Measurements from ENCODE around the gene ETF1. TPM values are rescaled to one million over a fixed set of nuclear protein-coding genes. Genes with fewer than 3 reads are reported as not detected.
A peak's percentile ranks its signal among the peaks of the same experiment; 100 is the strongest.

ETF1 gene
- total RNA-seq, 2 donors from 2014 or later, result 81.5 to 96.2 TPM

GRCh38 chr5:138580777-138581176 is 37.7 kb upstream of the ETF1 start:
- no peak for DNase-seq
- no peak overlapping the region for H3K27ac ChIP-seq
- H3K9ac ChIP-seq (ENCODE audit: low read depth in 2 of 2, low read length in 2 of 2), result no peak overlapping the region
- no peaks in the 10 kb centered on the region for H3K27me3 ChIP-seq
- H3K9me3 ChIP-seq, result no peaks in the 10 kb centered on the region
- intact Hi-C loops (cut with DNase I), result loop anchor here (5.0 kb wide), 1 partner anchor 682 kb away; no protein-coding TSS in a partner anchor
- H3K4me3 ChIP-seq, result no peak overlapping the region
- no peak for TF ChIP-seq CTCF (IDR thresholded peaks at IDR 0.05)
- H3K4me1 ChIP-seq, result no peaks in the 10 kb centered on the region
- no peaks in the 10 kb centered on the region for H3K36me3 ChIP-seq

GRCh38 chr5:138580001-138580400 is 37.0 kb upstream of the ETF1 start:
- Histone ChIP-seq H3K4me3 (no peak overlapping the region), H3K9me3 (no peaks in the 10 kb centered on the region), H3K36me3 (no peaks in the 10 kb centered on the region), H3K27ac (no peak overlapping the region), H3K4me1 (no peaks in the 10 kb centered on the region), H3K9ac (ENCODE audit: low read depth in 2 of 2, low read length in 2 of 2) (no peak overlapping the region), H3K27me3 (no peaks in the 10 kb centered on the region)
- DNase-seq, result no peak
- intact Hi-C loops (cut with DNase I), result loop anchor here (5.0 kb wide), 1 partner anchor 682 kb away; no protein-coding TSS in a partner anchor
- TF ChIP-seq CTCF (IDR thresholded peaks at IDR 0.05), result no peak

GRCh38 chr5:138579517-138579863 is 36.5 kb upstream of the ETF1 start:
- TF ChIP-seq CTCF (IDR thresholded peaks at IDR 0.05), result no peak
- H3K9ac ChIP-seq (ENCODE audit: low read depth in 2 of 2, low read length in 2 of 2), result no peak overlapping the region
- H3K27me3 ChIP-seq, result no peaks in the 10 kb centered on the region
- H3K9me3 ChIP-seq, result no peaks in the 10 kb centered on the region
- H3K4me3 ChIP-seq, result no peak overlapping the region
- no peaks in the 10 kb centered on the region for H3K36me3 ChIP-seq
- no peak for DNase-seq
- intact Hi-C loops (cut with DNase I), result no loop called here
- no peaks in the 10 kb centered on the region for H3K4me1 ChIP-seq
- H3K27ac ChIP-seq, result no peak overlapping the region

- H3K9me3 ChIP-seq, result no peaks in the 10 kb centered on the region
Observed at GRCh38 chr5:138577452-138577851, 34.4 kb upstream of the ETF1 start.

GRCh38 chr5:138575194-138576015 is 32.4 kb upstream of the ETF1 start, which contains the start of gene HSPA9:
HSPA9 (minus strand) TSS chr5:138575401; CDS start chr5:138575318, 83 bp downstream.
- H3K9ac ChIP-seq (ENCODE audit: low read depth in 2 of 2, low read length in 2 of 2), result peak within 1 kb of the TSS; percentile 94 to 97
- peak; percentile 98 for DNase-seq
- intact Hi-C loops (cut with DNase I), result no loop called here
- peak within 1 kb of the TSS; percentile 87 for H3K4me3 ChIP-seq
- no peak for TF ChIP-seq CTCF (IDR thresholded peaks at IDR 0.05)
- no peaks in the 10 kb centered on the region for H3K9me3 ChIP-seq
- no peaks in the 10 kb centered on the region for H3K4me1 ChIP-seq
- H3K36me3 ChIP-seq, result peaks cover 17% of the 10 kb centered on the region
- H3K27ac ChIP-seq, result peak within 1 kb of the TSS; percentile 96
- H3K27me3 ChIP-seq, result no peaks in the 10 kb centered on the region

More at GRCh38 chr5:138577452-138577851, 34.4 kb upstream of the ETF1 start:
- intact Hi-C loops (cut with DNase I), result no loop called here
- H3K4me3 ChIP-seq, result no peak overlapping the region
- no peaks in the 10 kb centered on the region for H3K27me3 ChIP-seq
- no peak overlapping the region for H3K27ac ChIP-seq
- no peak for TF ChIP-seq CTCF (IDR thresholded peaks at IDR 0.05)
- H3K9ac ChIP-seq (ENCODE audit: low read depth in 2 of 2, low read length in 2 of 2), result no peak overlapping the region
- no peak for DNase-seq
- no peaks in the 10 kb centered on the region for H3K36me3 ChIP-seq
- no peaks in the 10 kb centered on the region for H3K4me1 ChIP-seq
